ENCODE results near the gene GRIA4.

- TF ChIP-seq POLR2A (IDR thresholded peaks at IDR 0.05; ENCODE audit: low read length) (no peak), GATA1 (IDR thresholded peaks at IDR 0.05; ENCODE audit: low read depth, low read length) (no peak)
These were observed 281.8 kb downstream of the GRIA4 start for GRCh38 chr11:105891685-105892084.

Measured in erythroblast (primary cell).